GM19455 (cell line): ENCODE results near the gene ERP27.

Experiments
- ATAC-seq: cut with Tn5 transposase; IDR thresholded peaks from one replicate; pipeline ENCODE4 v1.9.1; 2021; ENCODE audit not compliant: unreplicated experiment

The ERP27 gene

DNA sequence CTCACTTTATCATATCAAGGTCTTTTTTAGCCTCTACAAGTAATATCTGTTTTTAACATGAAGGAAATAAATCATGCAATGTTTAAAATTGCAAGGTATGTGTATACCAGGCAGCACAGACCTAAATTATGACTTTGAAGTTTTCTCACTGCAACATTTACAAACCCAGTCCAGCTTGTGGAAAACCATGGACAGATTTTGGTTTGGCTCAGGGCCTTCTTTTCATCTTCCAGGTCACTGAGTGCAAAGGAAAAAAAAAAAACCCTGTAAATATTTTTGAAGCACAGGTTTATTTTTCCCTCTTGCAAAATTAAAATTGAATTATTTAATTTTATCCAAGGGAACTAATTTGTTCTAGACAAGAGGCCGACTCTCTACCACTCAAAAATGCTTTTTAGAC lies 66.5 kb downstream of the ERP27 start:
- ATAC-seq, result no peak

- ATAC-seq, result no peak
Measured at GRCh38 chr12:14871247-14871646, 67.1 kb downstream of the ERP27 start.

GRCh38 chr12:14868916-14869506 lies 69.3 kb downstream of the ERP27 start:
- no peak for ATAC-seq
